NCI-H1694 (cell line): ENCODE results near the gene KRT32.

Experiments
- DNase-seq: peaks from one replicate; lab custom pipeline; 2025; lab: John Stamatoyannopoulos, UW

The KRT32 gene

GRCh38 chr17:41466988-41467387 lies at the start of gene KRT32:
Gene KRT32, minus strand, starts transcription at chr17:41467386. Its CDS starts 61 bp downstream, at chr17:41467325.
- DNase-seq = no peak

GRCh38 chr17:41516830-41517283 lies 49.7 kb upstream of the KRT32 start:
- no peak for DNase-seq

- DNase-seq = no peak
These were observed 49.1 kb upstream of the KRT32 start for GRCh38 chr17:41516147-41516829.

GRCh38 chr17:41513168-41513547 lies 46.0 kb upstream of the KRT32 start:
- no peak for DNase-seq

GRCh38 chr17:41512546-41513167 lies 45.5 kb upstream of the KRT32 start:
- no peak for DNase-seq

- no peak for DNase-seq
These were observed 44.5 kb upstream of the KRT32 start for GRCh38 chr17:41511716-41512115.

GRCh38 chr17:41511116-41511515 lies 43.9 kb upstream of the KRT32 start:
- no peak for DNase-seq

GRCh38 chr17:41510251-41511065 lies 43.3 kb upstream of the KRT32 start:
- no peak for DNase-seq

GRCh38 chr17:41507315-41507880 lies 40.2 kb upstream of the KRT32 start:
- DNase-seq = no peak

- DNase-seq = no peak
These were observed 38.9 kb upstream of the KRT32 start for GRCh38 chr17:41505809-41506767.

- DNase-seq = no peak
These were observed 38.0 kb upstream of the KRT32 start, which contains the start of gene KRT13 for GRCh38 chr17:41505007-41505808. Gene KRT13, minus strand, starts transcription at chr17:41505612. Its CDS starts 62 bp downstream, at chr17:41505550.

- no peak for DNase-seq
These were observed 37.2 kb upstream of the KRT32 start for GRCh38 chr17:41504246-41504977.

- DNase-seq = no peak
These were observed 36.0 kb upstream of the KRT32 start for GRCh38 chr17:41503202-41503601.

- no peak for DNase-seq
These were observed 33.1 kb upstream of the KRT32 start for GRCh38 chr17:41500131-41500911.

GRCh38 chr17:41499714-41500113 lies 32.5 kb upstream of the KRT32 start:
- DNase-seq = no peak

- DNase-seq = no peak
These were observed 31.1 kb upstream of the KRT32 start for GRCh38 chr17:41498276-41498675.

GRCh38 chr17:41496803-41497484 lies 29.8 kb upstream of the KRT32 start:
- DNase-seq = peak; percentile 52

GRCh38 chr17:41494524-41494923 lies 27.3 kb upstream of the KRT32 start:
- DNase-seq = no peak
